Activated B cell treated with CpG ODN at 0.5 μM for 24 hours (primary cell): ENCODE data around the gene MSX1. TPM values are rescaled to one million over a fixed set of nuclear protein-coding genes. Genes with fewer than 3 reads are reported as not detected.
"Not testable (repeated sequence)": the region's sequence is repeated elsewhere in the genome, so short reads cannot be mapped to it uniquely, and the experiment has no call there.

Source experiments
- ATAC-seq: fragments of 200-7000 bp; cut with Tn5 transposase; one replicate; pipeline ENCODE4 v1.10.0; 2021; ENCODE audit warnings: low read depth, mild to moderate bottlenecking, moderate library complexity
- CTCF ChIA-PET: fragments of 350-600 bp; sonication (Branson Sonifier 250); formaldehyde crosslinking; loops from one replicate; lab custom pipeline; 2021; ENCODE audit warnings: antibody characterized with exemption; lab: Charles Lee
- POLR2A ChIA-PET: fragments of 350-600 bp; sonication (Branson Sonifier 250); formaldehyde crosslinking; loops from one replicate; lab custom pipeline; 2021; ENCODE audit warnings: antibody characterized with exemption; lab: Charles Lee
- DNase-seq: peaks from one replicate; pipeline ENCODE4 v3.0.0; 2022
- H3K27ac Mint-ChIP-seq: one replicate; pipeline ENCODE4 v1.8.0; 2020; ENCODE audit warnings: mixed read lengths
- H3K27me3 Mint-ChIP-seq: one replicate; pipeline ENCODE4 v1.8.0; 2021; ENCODE audit warnings: mixed read lengths
- H3K36me3 Mint-ChIP-seq: one replicate; pipeline ENCODE4 v1.8.0; 2021; ENCODE audit warnings: low read depth, mixed read lengths
- H3K4me1 Mint-ChIP-seq: one replicate; pipeline ENCODE4 v1.8.0; 2021; ENCODE audit warnings: mixed read lengths
- H3K4me3 Mint-ChIP-seq: one replicate; pipeline ENCODE4 v1.8.0; 2020; ENCODE audit warnings: mild to moderate bottlenecking, mixed read lengths
- H3K9me3 Mint-ChIP-seq: one replicate; pipeline ENCODE4 v1.8.0; 2020; ENCODE audit warnings: mixed read lengths
- intact Hi-C: fragments of 100-400 bp; cut with micrococcal nuclease; formaldehyde crosslinking; loops from one replicate; pipeline ENCODE4 v1.15.1; 2024
- total RNA-seq: library from RNA; stranded (reverse); gene quantifications from 2 replicates; pipeline ENCODE4 v1.2.3, GENCODE V29; 2022
- TF ChIP-seq, protein P1 (sequence below): fragments of 200-600 bp; IDR thresholded peaks from one replicate; pipeline ENCODE4 v1.8.0; 2022; ENCODE audit warnings: antibody characterized with exemption, mild to moderate bottlenecking

MSX1 gene
- total RNA-seq, 1 donor from 2014 or later: not detected

DNA sequence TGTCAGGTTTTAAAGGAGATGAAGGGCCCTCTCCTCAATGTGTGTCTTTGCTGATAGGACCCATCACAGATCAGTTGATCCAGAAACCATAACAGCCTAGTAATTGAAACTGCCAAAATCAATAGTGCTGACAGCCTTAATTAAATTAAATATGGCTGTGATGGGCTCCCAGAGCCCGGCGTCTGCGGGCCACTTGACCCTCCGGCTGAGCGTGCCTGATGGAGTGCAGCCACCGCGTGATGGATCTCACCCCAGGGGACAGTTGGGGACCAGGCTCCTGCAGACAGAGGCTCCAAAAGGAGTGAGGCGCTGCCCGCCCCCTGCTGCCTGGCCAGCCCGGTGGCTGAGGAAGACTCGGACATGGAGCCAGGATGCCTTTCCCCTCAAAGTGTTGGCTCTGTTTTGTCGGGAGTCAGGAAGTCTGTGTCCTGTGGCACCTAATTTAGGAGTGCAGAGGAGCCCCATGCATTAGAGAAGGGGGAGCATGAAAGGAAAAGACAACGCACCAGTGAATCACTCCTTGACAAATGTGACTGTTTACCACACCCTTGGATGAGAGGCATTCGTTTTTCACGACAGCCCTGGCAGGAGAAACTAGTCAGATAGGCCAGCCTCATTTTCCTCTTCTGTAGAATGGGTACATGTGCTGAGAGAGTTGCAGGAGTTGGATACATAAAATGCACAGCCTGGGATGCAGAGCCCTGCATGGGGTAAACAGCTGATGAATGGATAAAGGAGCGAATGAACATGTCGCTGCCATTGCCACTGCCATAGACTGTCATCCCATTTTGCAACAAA lies 40.9 kb upstream of the MSX1 start:
- POLR2A ChIA-PET: no interaction called here
- no peak overlapping the region for H3K27ac Mint-ChIP-seq
- H3K4me3 Mint-ChIP-seq: no peak overlapping the region
- intact Hi-C loops: no loop called here
- TF ChIP-seq, protein P1, sequence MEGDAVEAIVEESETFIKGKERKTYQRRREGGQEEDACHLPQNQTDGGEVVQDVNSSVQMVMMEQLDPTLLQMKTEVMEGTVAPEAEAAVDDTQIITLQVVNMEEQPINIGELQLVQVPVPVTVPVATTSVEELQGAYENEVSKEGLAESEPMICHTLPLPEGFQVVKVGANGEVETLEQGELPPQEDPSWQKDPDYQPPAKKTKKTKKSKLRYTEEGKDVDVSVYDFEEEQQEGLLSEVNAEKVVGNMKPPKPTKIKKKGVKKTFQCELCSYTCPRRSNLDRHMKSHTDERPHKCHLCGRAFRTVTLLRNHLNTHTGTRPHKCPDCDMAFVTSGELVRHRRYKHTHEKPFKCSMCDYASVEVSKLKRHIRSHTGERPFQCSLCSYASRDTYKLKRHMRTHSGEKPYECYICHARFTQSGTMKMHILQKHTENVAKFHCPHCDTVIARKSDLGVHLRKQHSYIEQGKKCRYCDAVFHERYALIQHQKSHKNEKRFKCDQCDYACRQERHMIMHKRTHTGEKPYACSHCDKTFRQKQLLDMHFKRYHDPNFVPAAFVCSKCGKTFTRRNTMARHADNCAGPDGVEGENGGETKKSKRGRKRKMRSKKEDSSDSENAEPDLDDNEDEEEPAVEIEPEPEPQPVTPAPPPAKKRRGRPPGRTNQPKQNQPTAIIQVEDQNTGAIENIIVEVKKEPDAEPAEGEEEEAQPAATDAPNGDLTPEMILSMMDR: no peak
- peaks cover 23% of the 10 kb centered on the region for H3K9me3 Mint-ChIP-seq
- no peaks in the 10 kb centered on the region for H3K4me1 Mint-ChIP-seq
- DNase-seq: no peak
- no peaks in the 10 kb centered on the region for H3K36me3 Mint-ChIP-seq
- CTCF ChIA-PET: no interaction called here
- H3K27me3 Mint-ChIP-seq: peaks cover 6% of the 10 kb centered on the region
- no peak for ATAC-seq

DNA sequence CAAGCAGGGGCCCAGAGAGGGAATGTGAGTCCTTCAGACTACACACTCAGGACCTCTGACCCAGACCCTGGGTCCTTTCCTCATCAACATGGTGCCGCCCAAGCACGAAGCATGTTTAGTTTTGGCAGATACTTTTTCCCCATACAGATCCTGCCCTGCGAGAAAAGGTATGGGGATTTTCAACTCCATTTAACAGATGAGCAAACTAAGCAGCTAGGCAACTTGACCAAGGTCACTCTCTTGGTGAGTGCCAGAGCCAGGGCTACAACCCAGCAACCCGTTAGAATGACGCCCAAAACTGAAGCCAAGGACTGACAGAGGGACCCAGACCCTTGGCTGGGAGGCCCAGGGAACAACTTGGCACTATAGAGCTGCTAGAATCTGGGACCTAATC lies 40.3 kb upstream of the MSX1 start:
- POLR2A ChIA-PET: no interaction called here
- CTCF ChIA-PET: no interaction called here
- H3K4me1 Mint-ChIP-seq: no peaks in the 10 kb centered on the region
- H3K27ac Mint-ChIP-seq: no peak overlapping the region
- DNase-seq: no peak
- no peaks in the 10 kb centered on the region for H3K36me3 Mint-ChIP-seq
- peaks cover 6% of the 10 kb centered on the region for H3K27me3 Mint-ChIP-seq
- TF ChIP-seq, protein P1: no peak
- intact Hi-C loops: no loop called here
- H3K9me3 Mint-ChIP-seq: peaks cover 23% of the 10 kb centered on the region
- ATAC-seq: no peak
- no peak overlapping the region for H3K4me3 Mint-ChIP-seq

DNA sequence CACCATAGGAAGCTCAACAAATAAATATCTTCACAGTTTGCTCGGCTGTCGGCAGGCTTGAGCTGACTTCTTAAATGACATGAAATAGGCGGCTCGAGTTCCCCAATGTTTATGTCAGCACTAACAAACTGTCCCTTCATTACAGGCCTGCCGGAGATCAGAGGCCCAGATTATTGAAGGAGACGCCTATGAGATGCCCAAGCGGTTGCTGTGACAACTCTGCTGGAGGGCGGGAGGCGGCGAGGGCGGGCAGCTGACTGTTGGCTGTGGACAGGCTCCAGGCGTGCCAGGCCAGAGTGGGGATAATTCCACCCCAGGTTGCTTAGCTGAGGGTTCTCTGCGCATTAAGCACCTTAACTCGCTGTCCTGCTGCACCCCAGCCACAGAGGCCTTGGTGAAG lies 39.2 kb upstream of the MSX1 start:
- Mint-ChIP-seq H3K27ac (no peak overlapping the region), H3K4me1 (no peaks in the 10 kb centered on the region), H3K4me3 (no peak overlapping the region), H3K9me3 (peaks cover 30% of the 10 kb centered on the region), H3K36me3 (no peaks in the 10 kb centered on the region), H3K27me3 (peaks cover 10% of the 10 kb centered on the region)
- intact Hi-C loops: no loop called here
- ATAC-seq (no peak), DNase-seq (no peak)
- TF ChIP-seq, protein P1: no peak
- POLR2A ChIA-PET: no interaction called here
- CTCF ChIA-PET: no interaction called here

DNA sequence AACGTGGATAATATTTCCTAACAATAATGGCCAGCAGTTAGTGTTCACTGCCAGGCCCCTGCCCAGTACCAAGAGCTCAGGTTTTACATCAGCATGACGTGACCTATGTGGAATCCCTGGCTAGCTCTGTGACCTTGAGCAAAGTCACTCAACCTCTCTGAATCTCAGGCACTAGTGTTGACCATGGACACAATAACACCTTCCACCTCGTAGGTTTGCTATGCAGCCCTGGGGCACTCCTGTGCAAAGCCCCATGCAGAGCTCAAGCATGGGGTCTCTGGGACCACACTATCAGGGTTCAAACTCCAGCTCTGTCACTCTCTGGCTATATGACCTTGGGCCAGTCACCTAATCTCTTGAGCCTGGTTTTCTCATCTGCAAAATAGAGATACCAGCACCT lies 38.7 kb upstream of the MSX1 start:
- Mint-ChIP-seq H3K4me3 (no peak overlapping the region), H3K4me1 (no peaks in the 10 kb centered on the region), H3K27ac (no peak overlapping the region), H3K27me3 (peaks cover 11% of the 10 kb centered on the region), H3K9me3 (peaks cover 30% of the 10 kb centered on the region), H3K36me3 (no peaks in the 10 kb centered on the region)
- ChIA-PET CTCF (no interaction called here), POLR2A (no interaction called here)
- intact Hi-C loops: no loop called here
- no peak for ATAC-seq
- TF ChIP-seq, protein P1: no peak
- no peak for DNase-seq

DNA sequence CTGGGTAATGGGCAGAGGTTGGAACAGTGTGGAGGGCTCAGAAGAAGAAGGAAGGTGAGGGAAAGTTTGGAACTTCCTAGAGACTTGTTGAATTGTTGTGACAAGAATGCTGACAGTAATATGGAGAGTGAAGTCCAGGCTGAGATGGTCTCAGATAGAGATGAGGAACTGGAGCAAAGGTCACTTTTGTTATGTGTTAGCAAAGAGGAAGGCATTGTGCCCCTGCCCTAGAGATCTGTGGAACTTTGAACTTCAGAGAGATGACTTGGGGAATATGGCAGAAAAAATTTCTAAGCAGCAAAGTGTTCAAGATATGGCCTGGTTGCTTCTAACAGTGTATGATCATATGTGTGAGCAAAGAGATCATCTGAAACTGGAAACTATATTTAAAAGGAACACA lies 37.9 kb upstream of the MSX1 start:
- Mint-ChIP-seq H3K4me3 (no peak overlapping the region), H3K27me3 (peaks cover 14% of the 10 kb centered on the region), H3K9me3 (peaks cover 28% of the 10 kb centered on the region), H3K27ac (no peak overlapping the region), H3K4me1 (no peaks in the 10 kb centered on the region), H3K36me3 (no peaks in the 10 kb centered on the region)
- intact Hi-C loops: no loop called here
- ATAC-seq (no peak), DNase-seq (no peak)
- TF ChIP-seq, protein P1: no peak
- CTCF ChIA-PET: no interaction called here
- POLR2A ChIA-PET: no interaction called here

DNA sequence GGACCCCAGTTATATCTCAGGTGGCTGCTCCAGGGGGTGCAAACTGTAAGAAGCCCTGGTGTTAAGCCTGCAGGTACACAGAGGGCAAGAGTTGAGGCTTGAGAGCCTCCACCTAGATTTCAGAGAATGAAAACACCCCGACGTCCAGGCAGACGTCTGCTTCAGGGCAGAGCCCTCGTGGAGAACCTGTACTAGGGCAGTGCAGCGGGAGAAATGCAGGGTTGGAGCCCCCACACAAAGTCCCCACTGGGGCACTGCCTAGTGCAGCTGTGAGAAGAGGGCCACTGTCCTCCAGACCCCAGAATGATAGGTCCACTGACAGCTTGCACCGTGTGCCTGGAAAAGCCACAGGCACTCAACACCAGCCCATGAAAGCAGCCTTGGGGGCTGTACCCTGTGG lies 37.2 kb upstream of the MSX1 start:
- POLR2A ChIA-PET, intact Hi-C loops, DNase-seq, H3K27ac Mint-ChIP-seq, H3K36me3 Mint-ChIP-seq, CTCF ChIA-PET, H3K4me1 Mint-ChIP-seq, ATAC-seq, H3K4me3 Mint-ChIP-seq: not testable (repeated sequence)
- Mint-ChIP-seq H3K27me3 (peaks cover 14% of the 10 kb centered on the region), H3K9me3 (peaks cover 23% of the 10 kb centered on the region)
